C1 segment of cervical spinal cord (tissue), 14 donors: ENCODE data around the gene ADGRG6.

ENCODE experiments used
- DNase-seq, 14 donors: peaks; one replicate each; lab custom pipeline; 2025; lab: John Stamatoyannopoulos, UW

ADGRG6 gene

DNA sequence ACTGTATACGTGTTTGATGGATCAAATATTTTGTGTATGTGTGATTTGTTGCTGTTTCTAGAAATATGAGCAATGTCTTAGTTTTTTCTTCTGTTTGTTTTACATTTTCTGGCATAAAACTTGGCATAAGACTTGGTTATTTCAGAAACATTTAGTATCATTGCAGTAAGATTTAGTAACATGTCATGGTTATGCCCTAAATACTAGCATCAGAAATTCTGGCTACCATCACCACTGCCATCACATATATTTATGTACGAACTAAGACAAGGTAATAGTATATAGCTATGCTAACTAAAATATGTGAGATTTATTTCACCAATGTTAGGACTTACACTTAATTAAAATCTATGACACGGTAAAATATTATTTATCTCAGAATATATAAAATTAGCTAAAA lies 10.3 kb upstream of the ADGRG6 start:
- no peak for DNase-seq

DNA sequence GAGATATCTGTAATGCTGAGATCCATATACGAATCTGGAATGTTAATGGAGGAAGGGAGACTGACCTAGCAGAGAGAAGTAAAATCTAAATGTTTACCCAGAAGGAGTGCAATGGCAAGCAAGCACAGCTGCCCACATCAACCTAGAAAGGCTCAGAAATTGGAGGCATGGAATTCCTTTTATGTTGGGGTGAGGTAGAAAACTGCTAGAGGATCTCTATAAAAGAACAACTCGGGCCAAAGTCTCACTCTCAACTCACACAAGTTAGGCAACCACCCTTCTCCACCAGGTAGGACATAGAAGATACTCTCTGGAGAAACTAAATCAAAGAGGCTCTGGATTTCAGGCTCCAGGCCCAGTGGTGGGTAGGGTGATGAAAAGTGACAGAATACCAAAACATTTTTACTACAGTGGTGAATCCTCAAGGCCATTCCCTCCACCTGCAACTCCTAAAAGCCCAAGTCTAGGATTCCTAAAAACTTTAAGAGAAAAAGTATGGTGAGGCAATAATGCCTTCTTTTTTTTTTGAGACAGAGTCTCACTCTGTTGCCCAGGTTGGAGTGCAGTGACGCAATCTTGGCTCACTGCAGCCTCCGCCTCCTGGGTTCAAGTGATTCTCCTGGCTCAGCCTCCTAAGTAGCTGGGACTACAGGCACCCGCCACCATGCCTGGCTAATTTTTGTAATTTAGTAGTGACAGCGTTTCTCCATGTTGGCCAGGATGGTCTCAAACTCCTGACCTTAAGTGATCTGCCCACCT lies 9.5 kb upstream of the ADGRG6 start:
- no peak for DNase-seq

DNA sequence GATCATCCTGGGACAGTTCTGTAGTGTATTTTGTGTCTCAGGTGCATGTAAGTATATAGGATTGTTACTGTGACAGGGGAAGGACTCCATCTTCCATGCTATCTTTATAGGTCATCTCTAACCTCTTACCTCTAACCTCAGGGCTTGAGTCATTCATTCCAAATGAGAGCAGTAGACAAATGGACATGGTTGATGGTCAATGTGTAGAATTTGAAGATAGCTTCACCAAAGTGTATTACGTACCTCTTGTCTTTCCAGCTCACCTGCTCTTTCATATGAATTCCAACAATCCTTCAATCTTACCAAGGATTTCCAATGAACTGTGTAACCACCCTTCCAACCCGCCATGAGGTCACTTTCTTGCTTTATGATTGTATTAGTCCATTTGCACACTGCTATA lies 8.7 kb upstream of the ADGRG6 start:
- DNase-seq: no peak

DNA sequence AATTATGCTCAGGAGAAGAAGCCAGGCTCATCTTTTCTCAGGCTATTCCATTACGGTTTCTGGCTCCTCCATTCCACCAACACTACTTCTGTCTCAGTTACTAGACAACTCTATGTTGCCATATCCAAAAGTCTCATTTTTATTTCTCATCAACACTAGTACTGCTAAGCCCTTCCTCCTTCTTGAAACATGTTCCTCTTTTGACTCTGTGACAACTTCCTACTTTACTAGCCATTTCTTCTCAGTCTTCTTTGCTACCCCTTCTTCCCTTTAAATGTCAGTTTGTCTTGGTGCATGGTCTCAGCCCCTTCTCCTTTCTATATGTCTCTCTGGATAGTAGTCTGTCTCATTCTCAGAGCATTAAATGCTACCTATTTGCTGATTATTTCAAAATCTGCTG lies 7.1 kb upstream of the ADGRG6 start:
- no peak for DNase-seq

DNA sequence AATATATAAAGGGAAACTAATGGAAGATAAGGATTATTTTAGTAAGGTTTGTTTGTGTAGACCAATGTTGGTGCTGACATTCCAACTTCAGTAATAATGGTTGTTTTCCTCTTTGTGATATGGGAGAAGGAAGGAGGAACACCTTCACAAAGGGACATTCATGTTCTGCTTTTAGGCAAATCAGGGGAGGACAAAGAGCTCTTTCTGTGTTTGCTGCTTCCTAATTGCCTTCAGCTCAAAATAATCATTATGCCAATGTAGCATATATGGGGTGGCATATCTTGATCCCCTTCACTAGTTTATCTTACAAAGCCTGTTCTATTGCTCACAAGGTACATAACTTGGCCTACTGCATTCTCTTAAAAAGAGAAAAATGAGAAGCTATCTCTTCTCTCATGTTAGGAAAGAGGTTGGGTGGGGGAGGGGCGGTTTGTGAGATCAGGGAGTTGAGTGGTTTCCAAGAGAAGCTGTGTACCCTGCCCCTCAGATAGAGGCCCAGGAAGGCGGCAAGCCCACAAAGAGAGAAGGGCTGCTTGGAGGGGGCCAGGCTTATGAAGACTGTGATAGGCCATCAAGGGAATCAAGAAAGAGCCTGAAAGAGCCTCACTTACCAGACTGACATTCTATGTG lies 4.7 kb upstream of the ADGRG6 start:
- DNase-seq: no peak

DNA sequence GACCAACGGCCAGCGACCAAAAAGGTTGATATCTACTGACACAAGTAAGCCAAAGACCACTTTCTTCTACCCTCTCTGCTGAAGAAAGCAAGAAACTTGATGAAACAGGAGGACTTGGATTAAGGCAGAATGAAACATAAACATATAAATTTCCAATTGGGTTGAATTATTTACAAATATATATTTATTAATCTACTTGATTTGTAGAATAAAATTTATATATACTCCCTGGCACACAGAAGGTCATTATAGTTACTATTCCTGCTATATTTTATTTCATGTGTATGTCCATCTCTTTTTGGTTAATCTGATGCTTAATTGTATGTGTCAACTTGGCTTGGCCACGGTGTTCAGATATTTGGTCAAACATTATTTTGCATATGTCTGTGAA lies 4.2 kb upstream of the ADGRG6 start:
- no peak for DNase-seq

DNA sequence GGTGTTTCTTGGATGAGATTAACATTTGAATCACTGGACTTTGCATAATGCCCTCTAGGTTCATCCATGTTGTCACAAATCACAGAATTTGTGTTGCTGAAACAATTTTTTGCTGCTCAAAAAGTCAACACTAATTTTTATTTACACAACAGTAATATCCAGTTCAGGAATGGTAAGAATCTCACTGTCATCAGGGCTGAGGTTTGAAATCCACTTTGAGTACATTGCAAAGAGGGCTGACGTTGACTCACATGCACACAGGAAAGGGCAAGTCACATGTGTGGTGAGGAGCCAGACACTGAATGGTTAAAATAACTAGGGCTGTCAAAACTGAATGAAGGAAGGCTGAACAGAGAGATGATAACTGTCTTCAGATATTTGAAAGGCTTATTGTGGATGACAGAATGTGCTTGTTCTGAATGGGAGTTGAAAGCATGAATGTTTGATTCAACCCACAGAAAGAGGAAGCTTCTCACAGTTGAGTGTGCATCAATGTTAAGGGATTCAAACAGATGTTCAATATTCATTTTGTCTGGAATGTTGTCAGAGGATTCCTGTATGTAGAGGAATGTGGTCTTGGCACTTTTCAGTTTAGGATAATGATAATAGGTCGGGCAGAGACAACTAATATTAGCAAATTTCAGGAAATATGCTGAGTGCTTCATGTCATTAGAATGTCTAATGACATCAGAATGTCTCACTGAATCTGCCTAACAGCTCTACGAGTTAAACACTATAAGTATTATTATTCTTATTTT lies 3.6 kb upstream of the ADGRG6 start:
- no peak for DNase-seq

DNA sequence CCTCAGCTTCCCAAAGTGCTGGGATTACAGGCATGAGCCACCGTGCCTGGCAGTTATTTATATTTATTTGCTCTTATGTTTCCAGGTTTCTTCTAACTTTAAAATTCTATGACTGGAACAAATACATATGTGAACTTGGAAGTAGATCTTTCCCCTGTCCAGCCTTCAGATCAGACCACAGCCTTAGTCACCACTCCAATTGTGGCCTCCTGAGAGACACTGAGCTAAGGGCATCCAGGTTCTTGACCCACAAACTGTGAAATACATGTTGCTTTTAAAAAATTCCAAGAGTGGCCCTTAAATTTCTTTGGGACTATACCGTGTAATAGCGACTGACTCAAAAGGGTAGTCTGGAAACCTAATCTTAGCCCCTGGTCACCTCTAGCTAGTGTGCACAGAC lies 1.5 kb upstream of the ADGRG6 start:
- no peak for DNase-seq

DNA sequence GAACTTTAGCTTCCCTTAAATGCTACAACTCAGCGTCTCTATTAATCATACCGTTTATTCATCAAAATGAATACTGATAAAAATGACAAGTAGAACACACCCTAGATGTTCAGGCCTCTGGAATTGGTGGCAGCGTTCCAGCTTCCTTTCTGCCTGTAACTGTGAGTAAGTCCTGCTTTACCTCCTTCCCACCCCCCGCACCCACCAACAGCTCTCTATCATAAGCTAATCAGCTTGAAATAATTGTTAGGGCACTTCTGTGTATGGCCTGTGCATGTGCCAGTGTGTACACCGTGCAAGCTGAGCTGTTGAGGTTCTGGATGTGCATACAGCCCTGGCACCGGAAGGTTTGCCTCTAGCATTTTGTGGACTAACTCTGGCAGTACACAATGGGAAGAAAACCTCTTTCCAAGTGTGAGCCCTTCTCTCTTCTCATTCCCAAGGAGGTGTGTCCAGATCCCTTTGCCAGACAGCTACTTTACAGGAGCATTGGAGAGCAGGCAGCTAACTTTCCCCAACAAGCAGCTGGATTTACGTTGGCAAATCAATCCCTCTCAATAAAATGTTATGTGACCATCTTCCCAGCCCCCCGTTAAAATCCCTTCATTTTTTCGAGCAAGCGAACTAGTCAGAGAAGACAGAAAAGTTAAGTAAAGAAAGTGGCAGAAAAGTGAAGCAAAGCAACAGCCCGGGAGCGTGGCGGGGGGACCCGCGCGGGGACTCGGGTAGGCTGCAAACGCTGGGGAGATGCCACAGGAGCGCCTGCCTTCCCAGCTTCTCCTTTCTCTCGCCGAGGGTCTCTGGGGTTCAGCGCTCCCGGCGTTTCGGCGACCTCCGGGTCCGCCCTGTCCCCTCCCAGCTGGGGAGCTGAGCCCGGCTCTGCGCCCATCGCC lies 803 bp upstream of the ADGRG6 start:
- DNase-seq: no peak

DNA sequence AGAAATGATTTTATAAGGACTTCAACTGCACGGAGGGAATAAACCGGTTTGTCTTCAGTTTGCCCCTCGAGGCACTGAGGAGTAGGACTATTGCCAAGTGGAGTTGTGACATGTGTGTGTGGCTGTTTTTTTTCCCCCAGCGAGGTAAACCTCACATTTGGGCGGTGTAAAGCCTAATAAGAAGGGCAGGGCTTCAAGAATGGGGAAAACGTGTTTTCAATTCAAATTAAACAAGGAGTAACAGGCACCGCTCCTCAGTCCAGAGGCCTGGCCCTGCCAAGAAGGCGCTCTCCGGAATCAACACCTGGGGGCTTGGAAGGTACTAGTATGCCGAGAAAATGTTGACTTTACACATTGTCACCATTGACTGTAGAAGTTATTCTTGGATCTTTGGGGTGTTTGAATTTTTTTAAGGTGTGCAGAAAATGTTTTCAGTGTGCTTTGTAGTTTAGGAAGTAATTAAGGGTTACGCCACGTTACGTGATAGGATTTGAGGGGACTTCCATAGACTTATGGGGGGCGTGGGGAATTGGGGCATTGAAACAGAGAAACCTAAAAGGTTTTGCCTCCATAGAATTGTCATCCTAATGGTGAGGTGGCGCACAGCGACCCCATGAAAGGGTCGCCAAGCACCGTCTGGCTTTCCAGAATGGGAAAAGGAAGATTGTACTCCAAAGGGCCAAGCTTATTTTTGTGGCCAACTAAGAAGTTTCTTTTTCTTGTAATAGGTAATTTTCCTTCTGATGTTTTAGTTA lies 791 bp downstream of the ADGRG6 start:
- DNase-seq: no peak

DNA sequence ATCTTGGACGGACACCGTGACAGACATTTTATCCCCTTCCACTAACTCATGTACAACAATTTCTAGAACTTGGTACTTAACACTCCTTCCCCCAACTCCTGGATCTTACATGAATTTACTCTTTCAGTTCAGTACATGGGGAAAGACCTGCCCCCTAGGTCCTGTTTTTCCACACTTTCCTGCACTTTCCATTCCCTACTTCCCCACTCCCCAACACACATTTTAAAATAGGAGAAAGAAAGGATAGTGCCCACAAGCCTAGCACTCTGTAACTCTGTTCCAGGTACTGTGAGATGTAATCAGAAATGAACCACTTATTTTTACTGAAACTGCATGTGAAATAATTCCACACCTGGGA lies 1.3 kb downstream of the ADGRG6 start:
- no peak for DNase-seq

DNA sequence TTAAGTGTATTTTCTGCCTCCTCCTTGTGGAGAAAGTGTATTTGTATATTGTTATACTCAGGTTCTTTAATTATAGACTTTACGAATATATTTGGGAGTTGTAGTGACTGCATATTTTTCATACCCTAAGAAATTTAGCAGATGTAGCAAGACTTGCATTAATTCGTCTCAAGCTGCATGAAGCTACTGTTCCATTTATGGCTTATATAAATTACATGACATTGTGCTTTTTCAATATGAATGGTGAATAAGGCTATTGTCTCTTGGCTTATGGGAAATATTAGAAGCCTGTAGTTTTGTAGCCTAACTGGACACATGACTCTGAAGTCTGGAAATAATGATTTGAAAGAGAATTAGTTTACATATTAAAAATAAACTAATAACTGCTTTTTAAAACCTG lies 2.4 kb downstream of the ADGRG6 start:
- no peak for DNase-seq

DNA sequence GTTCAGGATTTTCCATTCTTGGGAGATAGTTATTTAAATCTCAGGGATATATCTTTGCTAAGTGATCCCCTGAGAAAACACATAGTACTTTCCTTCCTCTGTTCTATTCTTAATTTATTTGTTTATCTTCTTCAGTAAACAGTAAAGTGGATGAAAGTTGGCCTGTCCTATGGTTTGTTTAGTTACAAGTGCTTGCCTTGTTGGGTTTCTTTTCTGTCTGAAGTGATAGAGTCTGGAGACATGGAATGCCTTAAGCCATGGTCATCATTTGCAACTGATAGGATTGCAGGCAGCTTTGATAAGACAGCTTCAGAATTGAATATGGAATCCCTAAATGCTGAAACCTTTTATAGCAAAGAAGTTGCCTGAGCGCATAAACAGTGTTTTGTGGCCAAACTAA lies 4.9 kb downstream of the ADGRG6 start:
- no peak for DNase-seq

DNA sequence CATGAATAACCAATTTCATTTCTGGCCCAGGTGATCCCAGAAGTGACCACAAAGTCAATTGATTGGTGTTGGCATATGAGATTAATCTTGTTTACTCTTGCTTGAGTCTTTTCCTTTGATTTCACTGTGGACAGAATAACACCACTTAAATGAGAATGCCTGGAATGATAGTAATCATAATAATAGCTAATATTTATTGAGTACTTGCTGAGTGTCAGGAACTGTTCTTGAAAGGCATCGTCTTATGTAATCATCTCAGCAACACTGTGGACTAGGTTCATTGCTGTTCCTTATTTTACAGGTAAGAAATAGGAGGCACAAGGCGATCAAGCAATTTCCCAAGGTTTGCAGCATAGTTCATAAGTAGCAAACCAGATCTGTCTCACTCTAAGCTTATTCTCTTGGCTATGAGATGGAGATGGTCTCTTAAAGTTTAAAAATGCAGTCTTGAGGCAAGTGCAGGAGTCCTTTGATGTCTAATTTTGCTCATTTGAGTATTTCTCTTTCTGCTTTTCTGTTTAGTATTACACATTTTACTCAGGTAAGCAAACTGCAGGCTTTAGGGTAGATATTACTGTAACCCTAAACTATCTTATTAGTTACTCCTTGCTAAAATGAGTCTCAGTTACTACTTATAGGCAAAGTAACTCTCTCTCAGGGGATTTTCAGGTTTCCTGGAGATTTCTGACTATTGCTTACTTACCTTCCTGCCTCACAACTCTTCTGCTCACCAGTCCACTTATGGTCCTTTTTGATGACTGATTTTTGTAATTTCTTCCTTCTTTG lies 6.3 kb downstream of the ADGRG6 start:
- no peak for DNase-seq

DNA sequence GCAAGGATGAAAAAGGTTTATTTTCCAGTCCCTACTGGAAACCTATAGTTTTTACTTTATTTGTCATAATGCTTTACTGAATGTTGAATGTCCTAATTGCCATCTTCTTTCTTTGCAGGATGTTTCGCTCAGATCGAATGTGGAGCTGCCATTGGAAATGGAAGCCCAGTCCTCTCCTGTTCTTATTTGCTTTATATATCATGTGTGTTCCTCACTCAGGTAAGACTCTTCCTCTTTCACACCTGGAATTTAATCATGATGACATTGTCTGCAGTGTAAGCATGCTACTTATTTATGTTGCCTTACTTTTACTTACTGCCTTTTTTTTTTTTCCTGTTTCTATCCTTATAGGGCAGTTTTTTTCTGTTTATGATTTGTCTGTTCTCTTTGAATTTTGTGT lies 7.6 kb downstream of the ADGRG6 start:
- no peak for DNase-seq

DNA sequence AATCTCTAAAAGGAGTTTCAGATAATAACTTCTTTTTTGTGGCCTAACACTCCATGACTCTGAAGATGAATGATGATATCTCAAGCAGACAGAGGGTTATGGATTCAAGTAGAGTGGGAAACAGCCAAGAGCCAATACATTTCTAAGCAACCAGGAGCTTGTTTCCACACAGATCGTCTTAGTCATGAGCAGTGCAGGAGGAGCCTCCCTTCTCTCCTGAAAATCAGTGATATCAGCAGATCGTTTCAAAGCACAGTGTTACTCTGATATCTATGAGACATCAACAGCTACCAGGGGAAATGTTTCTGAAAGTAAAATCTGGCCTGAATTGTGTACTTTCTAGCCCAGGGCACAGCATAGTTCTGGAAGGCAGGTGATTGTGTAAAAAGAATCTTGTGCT lies 11.5 kb downstream of the ADGRG6 start:
- no peak for DNase-seq

DNA sequence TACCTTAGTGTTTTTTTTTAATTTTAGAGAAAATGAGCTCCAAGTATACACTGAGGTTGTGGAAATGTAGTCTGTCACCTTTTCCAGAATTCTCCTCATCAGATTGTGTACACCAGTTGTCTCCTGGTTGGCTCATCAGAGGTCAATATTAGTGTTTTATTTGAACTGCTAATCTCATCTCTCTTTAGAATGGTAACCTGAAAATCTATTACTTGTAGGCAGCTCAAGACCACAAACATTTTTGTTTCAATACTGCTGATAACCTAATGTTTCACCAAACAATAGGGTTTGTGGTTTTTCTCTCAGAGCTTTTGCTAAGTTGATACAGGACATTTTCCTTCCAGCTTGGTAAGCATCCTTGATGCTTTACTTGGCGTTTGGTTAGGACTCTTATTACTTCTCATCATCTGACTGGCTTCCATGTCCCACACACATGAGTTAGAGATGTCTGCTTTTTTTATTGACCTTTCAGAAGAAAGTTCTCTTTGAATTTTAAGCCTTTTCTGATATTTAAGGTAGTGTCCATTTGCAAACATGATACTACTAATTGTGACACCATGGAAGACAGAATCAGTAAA lies 15.1 kb downstream of the ADGRG6 start:
- DNase-seq: no peak

DNA sequence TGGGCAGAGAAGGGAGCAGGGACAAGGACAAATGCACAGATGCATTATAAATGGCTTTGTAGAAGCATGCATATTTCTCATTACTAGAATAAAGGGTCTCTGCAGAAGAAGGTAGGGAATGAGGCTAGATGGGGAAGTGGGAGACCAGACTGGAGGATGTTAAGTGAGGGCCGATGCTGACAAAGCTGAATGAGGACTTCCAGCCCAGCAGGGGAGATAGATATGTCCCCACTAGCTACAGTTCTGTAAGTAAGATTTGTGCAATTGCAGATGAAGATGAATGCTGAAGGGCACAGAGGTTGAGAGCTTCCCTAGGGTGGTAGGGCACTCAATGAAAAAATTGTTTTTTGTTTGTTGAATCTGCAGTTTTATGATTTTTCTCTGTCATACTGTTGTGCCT lies 16.9 kb downstream of the ADGRG6 start:
- DNase-seq: no peak

DNA sequence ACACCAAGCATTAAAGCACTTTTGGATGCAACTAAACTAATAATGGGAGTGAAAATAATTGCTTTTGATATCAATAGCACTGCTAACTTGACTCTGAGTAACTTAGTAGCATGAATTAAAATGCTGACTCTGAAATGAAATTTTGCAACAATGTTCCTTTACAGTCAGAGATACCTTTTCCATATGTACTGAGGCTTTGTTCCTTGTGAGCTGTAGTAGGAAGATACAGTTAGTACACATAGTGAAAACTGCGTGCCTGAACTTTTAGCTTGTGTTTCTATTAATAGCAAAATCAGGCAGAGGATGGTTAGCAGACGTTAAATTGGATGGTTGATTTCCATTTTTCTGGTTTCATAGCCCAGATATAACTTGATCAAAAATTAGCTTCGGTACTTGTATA lies 18.6 kb downstream of the ADGRG6 start:
- no peak for DNase-seq

DNA sequence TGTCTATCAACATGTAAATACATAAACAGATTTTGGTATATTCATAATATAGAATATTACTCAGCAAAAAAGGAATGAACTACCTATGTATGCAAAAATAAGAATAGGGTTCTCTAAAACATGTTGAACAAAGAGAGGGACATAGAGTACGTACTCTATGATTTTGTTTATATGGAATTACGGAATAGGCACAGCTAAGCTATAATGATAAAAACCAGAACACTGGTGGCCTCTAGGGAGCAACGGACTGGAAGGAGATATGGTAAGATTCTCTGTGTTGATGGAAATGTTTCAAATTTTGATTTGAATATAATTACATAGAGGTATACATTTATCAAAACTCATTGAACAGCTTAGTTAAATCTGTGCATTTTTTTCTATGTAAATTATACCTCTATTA lies 19.6 kb downstream of the ADGRG6 start:
- DNase-seq: no peak
